Panc1 (cell line): Measurements from ENCODE around the gene SPOCK1.

Experiments
- CTCF ChIP-seq: fragments of 450-650 bp; IDR thresholded peaks from 2 replicates; pipeline ENCODE4 v1.5.1; 2017; ENCODE audit warnings: mild to moderate bottlenecking
- POLR2AphosphoS5 ChIP-seq: IDR thresholded peaks from 2 replicates; pipeline ENCODE4 v1.6.1; 2012; ENCODE audit warnings: mild to moderate bottlenecking, low read depth, low read length, moderate library complexity
- TF ChIP-seq, protein P1 (sequence below), 2 experiments: IDR thresholded peaks; 2 replicates each; pipeline ENCODE4 v1.6.1; 2011 to 2012; ENCODE audit warnings: low read depth in 2 of 2, control low read depth in 1 of 2, low read length in 1 of 2, mild to moderate bottlenecking in 1 of 2, moderate library complexity in 1 of 2; ENCODE audit not compliant: insufficient read depth in 1 of 2

DNA sequence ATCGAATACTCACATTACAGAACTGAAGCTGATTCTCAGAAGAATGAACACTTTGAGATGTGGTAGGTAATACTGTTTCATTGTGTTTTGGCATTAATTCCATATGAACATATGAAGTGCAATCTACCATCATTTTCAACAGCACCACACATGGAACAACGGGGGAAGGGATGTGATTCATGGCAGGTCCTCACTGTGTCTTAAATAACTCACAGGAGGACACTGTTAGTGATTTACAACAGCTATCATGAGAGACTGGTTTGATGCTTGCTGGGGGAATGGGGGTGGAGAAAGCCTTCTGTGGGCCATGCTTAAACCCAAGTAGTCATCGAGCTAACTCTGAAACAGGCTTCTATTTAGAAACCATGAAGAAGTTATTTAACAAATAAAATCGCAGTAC lies 232.9 kb downstream of the SPOCK1 start:
- TF ChIP-seq CTCF (no peak), POLR2AphosphoS5 (no peak)
- TF ChIP-seq, protein P1, sequence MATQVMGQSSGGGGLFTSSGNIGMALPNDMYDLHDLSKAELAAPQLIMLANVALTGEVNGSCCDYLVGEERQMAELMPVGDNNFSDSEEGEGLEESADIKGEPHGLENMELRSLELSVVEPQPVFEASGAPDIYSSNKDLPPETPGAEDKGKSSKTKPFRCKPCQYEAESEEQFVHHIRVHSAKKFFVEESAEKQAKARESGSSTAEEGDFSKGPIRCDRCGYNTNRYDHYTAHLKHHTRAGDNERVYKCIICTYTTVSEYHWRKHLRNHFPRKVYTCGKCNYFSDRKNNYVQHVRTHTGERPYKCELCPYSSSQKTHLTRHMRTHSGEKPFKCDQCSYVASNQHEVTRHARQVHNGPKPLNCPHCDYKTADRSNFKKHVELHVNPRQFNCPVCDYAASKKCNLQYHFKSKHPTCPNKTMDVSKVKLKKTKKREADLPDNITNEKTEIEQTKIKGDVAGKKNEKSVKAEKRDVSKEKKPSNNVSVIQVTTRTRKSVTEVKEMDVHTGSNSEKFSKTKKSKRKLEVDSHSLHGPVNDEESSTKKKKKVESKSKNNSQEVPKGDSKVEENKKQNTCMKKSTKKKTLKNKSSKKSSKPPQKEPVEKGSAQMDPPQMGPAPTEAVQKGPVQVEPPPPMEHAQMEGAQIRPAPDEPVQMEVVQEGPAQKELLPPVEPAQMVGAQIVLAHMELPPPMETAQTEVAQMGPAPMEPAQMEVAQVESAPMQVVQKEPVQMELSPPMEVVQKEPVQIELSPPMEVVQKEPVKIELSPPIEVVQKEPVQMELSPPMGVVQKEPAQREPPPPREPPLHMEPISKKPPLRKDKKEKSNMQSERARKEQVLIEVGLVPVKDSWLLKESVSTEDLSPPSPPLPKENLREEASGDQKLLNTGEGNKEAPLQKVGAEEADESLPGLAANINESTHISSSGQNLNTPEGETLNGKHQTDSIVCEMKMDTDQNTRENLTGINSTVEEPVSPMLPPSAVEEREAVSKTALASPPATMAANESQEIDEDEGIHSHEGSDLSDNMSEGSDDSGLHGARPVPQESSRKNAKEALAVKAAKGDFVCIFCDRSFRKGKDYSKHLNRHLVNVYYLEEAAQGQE (IDR thresholded peaks at IDR 0.05; ENCODE audit: insufficient read depth in 1 of 2, low read depth in 2 of 2, low read length in 1 of 2) = no peak
